Suprapubic skin (tissue), 4 donors: Measurements from ENCODE around the gene SNAPC4. TPM values are rescaled to one million over a fixed set of nuclear protein-coding genes. Genes with fewer than 3 reads are reported as not detected.
A peak's percentile ranks its signal among the peaks of the same experiment; 100 is the strongest.

Experiments used
- DNase-seq, 2 donors: peaks; one replicate each; pipeline ENCODE4 v3.0.0-alpha.2; 2019; ENCODE audit warnings: low spot score in 2 of 2
- H3K27ac ChIP-seq: fragments of 200-600 bp; sonication (generic); one replicate; pipeline ENCODE4 v1.5.1; 2019
- H3K27me3 ChIP-seq: fragments of 200-600 bp; sonication (generic); one replicate; pipeline ENCODE4 v1.5.1; 2019
- H3K36me3 ChIP-seq: fragments of 200-600 bp; sonication (generic); one replicate; pipeline ENCODE4 v1.5.1; 2019
- H3K4me1 ChIP-seq: fragments of 200-600 bp; sonication (generic); one replicate; pipeline ENCODE4 v1.5.1; 2019
- H3K4me3 ChIP-seq: fragments of 200-600 bp; sonication (generic); one replicate; pipeline ENCODE4 v1.5.1; 2019; ENCODE audit warnings: mild to moderate bottlenecking
- H3K9me3 ChIP-seq: fragments of 200-600 bp; sonication (generic); one replicate; pipeline ENCODE4 v1.5.1; 2019
- CTCF ChIP-seq, 2 donors: fragments of 200-600 bp in 1 of 2; fragments of 450-650 bp in 1 of 2; sonication (generic) in 1 of 2; IDR thresholded peaks; one replicate each; pipeline ENCODE4 v1.5.1; 2016 to 2019; ENCODE audit warnings: antibody characterized with exemption in 2 of 2, mild to moderate bottlenecking in 1 of 2, moderate library complexity in 1 of 2
- EP300 ChIP-seq: sonication (generic); formaldehyde crosslinking; IDR thresholded peaks from one replicate; pipeline ENCODE4 v1.6.1; 2017; ENCODE audit warnings: antibody characterized with exemption
- POLR2A ChIP-seq, 2 donors: fragments of 450-650 bp; IDR thresholded peaks; one replicate each; pipeline ENCODE4 v1.6.1; 2017; ENCODE audit warnings: antibody characterized with exemption in 2 of 2, mild to moderate bottlenecking in 2 of 2, moderate library complexity in 2 of 2
- POLR2AphosphoS5 ChIP-seq, 3 donors: sonication (generic); formaldehyde crosslinking; IDR thresholded peaks; one replicate each; pipeline ENCODE4 v1.6.1; 2017; ENCODE audit warnings: antibody characterized with exemption in 3 of 3
- WGBS: methylation state at CpG from one replicate; pipeline ENCODE4 v1.1.5; 2018; 5-methylcytosine and 5-hydroxymethylcytosine counted together
- total RNA-seq, 4 donors: library from RNA; depleted of rRNA; stranded (reverse); fragments of >200 nt; gene quantifications; one replicate each; pipeline ENCODE4 v1.1.0, GENCODE V29; 2016

The SNAPC4 gene
- total RNA-seq, 4 donors from 2014 or later, result 6.1 to 11.1 (median 9.8) TPM

- no peaks in the 10 kb centered on the region for H3K9me3 ChIP-seq
- no peak overlapping the region for H3K4me3 ChIP-seq
- H3K36me3 ChIP-seq, result peaks cover 73% of the 10 kb centered on the region
- no peaks in the 10 kb centered on the region for H3K4me1 ChIP-seq
- TF ChIP-seq EP300 (no peak), POLR2A (IDR thresholded peaks at IDR 0.05) (no peak), POLR2AphosphoS5 (IDR thresholded peaks at IDR 0.05) (no peak), CTCF (IDR thresholded peaks at IDR 0.05) (no peak)
- WGBS, result 93% methylated on average over 32 of the region's 43 CpGs
- no peak overlapping the region for H3K27ac ChIP-seq
- peak in 1 of 2 donors; percentile 59 for DNase-seq
- no peaks in the 10 kb centered on the region for H3K27me3 ChIP-seq
Observed at GRCh38 chr9:136423432-136424146, 23.6 kb upstream of the SNAPC4 start.

GRCh38 chr9:136422876-136423275 is 22.9 kb upstream of the SNAPC4 start:
- Histone ChIP-seq H3K4me3 (no peak overlapping the region), H3K27ac (no peak overlapping the region), H3K36me3 (peaks cover 77% of the 10 kb centered on the region), H3K27me3 (no peaks in the 10 kb centered on the region), H3K9me3 (no peaks in the 10 kb centered on the region), H3K4me1 (no peaks in the 10 kb centered on the region)
- WGBS, result 88% methylated on average over 26 of the region's 26 CpGs
- peak in 1 of 2 donors; percentile 55 for DNase-seq
- TF ChIP-seq POLR2A (IDR thresholded peaks at IDR 0.05), result no peak
- no peak for TF ChIP-seq EP300
- no peak for TF ChIP-seq POLR2AphosphoS5 (IDR thresholded peaks at IDR 0.05)
- TF ChIP-seq CTCF (IDR thresholded peaks at IDR 0.05), result no peak

- no peak overlapping the region for H3K27ac ChIP-seq
- peaks cover 88% of the 10 kb centered on the region for H3K36me3 ChIP-seq
- 91% methylated on average over 10 of the region's 21 CpGs for WGBS
- no peak overlapping the region for H3K4me3 ChIP-seq
- H3K27me3 ChIP-seq, result no peaks in the 10 kb centered on the region
- no peaks in the 10 kb centered on the region for H3K9me3 ChIP-seq
- no peaks in the 10 kb centered on the region for H3K4me1 ChIP-seq
- no peak for DNase-seq
- TF ChIP-seq POLR2AphosphoS5 (IDR thresholded peaks at IDR 0.05) (no peak), CTCF (IDR thresholded peaks at IDR 0.05) (no peak), POLR2A (IDR thresholded peaks at IDR 0.05) (no peak), EP300 (no peak)
Observed at GRCh38 chr9:136421791-136422190, 21.8 kb upstream of the SNAPC4 start.

- Histone ChIP-seq H3K27ac (no peak overlapping the region), H3K27me3 (no peaks in the 10 kb centered on the region), H3K9me3 (no peaks in the 10 kb centered on the region), H3K4me1 (no peaks in the 10 kb centered on the region), H3K36me3 (peaks cover 100% of the 10 kb centered on the region), H3K4me3 (no peak overlapping the region)
- whole genome bisulfite sequencing, result 87% methylated on average over 11 of the region's 12 CpGs
- TF ChIP-seq POLR2A (IDR thresholded peaks at IDR 0.05), result no peak
- TF ChIP-seq EP300, result no peak
- TF ChIP-seq POLR2AphosphoS5 (IDR thresholded peaks at IDR 0.05), result no peak
- no peak for TF ChIP-seq CTCF (IDR thresholded peaks at IDR 0.05)
- no peak for DNase-seq
Observed at GRCh38 chr9:136419092-136419420, 19.1 kb upstream of the SNAPC4 start.

- peaks cover 100% of the 10 kb centered on the region for H3K36me3 ChIP-seq
- TF ChIP-seq POLR2A (IDR thresholded peaks at IDR 0.05), result no peak
- no peak for TF ChIP-seq EP300
- TF ChIP-seq CTCF (IDR thresholded peaks at IDR 0.05), result no peak
- TF ChIP-seq POLR2AphosphoS5 (IDR thresholded peaks at IDR 0.05), result no peak
- 91% methylated on average over 20 of the region's 48 CpGs for WGBS
Observed at GRCh38 chr9:136418182-136419091, 18.5 kb upstream of the SNAPC4 start.

More at GRCh38 chr9:136418182-136419091, 18.5 kb upstream of the SNAPC4 start:
- H3K4me1 ChIP-seq, result no peaks in the 10 kb centered on the region
- H3K9me3 ChIP-seq, result no peaks in the 10 kb centered on the region
- no peaks in the 10 kb centered on the region for H3K27me3 ChIP-seq
- H3K4me3 ChIP-seq, result no peak overlapping the region
- DNase-seq, result no peak
- H3K27ac ChIP-seq, result no peak overlapping the region
